ENCODE measurements around the gene LOXL1.

GRCh38 chr15:73952171-73952912 is 26.1 kb downstream of the LOXL1 start:
- TF ChIP-seq, protein P1, sequence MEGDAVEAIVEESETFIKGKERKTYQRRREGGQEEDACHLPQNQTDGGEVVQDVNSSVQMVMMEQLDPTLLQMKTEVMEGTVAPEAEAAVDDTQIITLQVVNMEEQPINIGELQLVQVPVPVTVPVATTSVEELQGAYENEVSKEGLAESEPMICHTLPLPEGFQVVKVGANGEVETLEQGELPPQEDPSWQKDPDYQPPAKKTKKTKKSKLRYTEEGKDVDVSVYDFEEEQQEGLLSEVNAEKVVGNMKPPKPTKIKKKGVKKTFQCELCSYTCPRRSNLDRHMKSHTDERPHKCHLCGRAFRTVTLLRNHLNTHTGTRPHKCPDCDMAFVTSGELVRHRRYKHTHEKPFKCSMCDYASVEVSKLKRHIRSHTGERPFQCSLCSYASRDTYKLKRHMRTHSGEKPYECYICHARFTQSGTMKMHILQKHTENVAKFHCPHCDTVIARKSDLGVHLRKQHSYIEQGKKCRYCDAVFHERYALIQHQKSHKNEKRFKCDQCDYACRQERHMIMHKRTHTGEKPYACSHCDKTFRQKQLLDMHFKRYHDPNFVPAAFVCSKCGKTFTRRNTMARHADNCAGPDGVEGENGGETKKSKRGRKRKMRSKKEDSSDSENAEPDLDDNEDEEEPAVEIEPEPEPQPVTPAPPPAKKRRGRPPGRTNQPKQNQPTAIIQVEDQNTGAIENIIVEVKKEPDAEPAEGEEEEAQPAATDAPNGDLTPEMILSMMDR (IDR thresholded peaks at IDR 0.05; ENCODE audit: insufficient read depth, low read depth, low read length), result no peak
- TF ChIP-seq EZH2 (IDR thresholded peaks at IDR 0.05; ENCODE audit: insufficient read depth, low read length), result no peak

All from astrocyte (in vitro differentiated cells and primary cell).